ENCODE data around the gene EIF5A.

The EIF5A gene

DNA sequence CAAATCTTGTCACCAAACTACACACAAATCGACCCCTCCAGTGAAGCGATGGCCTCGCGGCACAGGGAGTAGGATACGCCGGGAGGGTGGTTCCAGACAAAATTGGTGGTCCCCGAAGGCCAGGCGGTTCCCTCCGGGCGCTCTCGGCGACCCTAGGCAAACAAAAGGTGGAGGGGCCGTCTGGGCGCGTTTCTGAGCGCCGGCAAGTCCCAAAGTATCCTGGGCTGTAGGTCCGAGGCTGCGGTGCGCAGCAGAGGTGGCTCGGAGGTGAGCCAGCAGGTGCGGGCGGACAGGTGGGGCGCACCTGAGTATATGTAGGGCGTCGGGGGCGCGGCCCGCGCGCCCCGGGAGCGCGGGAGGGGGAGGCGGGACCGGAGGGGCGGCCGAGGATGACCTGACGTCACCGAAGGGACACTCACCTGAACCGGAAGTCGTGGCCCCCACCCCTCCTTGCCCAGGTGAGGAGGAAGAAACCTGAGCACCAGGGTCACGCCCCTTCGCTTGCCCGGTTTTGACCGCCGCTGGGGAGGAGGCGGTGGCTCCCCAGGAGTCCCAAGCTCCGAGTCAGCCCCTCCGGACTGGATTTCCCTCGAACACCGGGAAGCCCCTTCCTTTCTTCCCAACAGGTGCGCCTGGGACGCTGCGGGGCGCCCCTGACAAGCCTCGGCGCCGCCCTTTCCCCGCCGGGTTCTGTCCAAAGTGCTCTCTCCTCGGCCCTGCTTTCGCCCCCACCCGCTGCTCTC, 45.1 kb upstream of the EIF5A start, which contains the start of gene CLDN7:
TSS of gene CLDN7 (minus strand) at position 287 of the 743 bp plus-strand sequence. CDS start 435 bp downstream, outside the sequence.
- H3K4me3 ChIP-seq (ENCODE audit: low read length), result peak within 1 kb of the TSS; percentile 34
- TF ChIP-seq, protein P1, sequence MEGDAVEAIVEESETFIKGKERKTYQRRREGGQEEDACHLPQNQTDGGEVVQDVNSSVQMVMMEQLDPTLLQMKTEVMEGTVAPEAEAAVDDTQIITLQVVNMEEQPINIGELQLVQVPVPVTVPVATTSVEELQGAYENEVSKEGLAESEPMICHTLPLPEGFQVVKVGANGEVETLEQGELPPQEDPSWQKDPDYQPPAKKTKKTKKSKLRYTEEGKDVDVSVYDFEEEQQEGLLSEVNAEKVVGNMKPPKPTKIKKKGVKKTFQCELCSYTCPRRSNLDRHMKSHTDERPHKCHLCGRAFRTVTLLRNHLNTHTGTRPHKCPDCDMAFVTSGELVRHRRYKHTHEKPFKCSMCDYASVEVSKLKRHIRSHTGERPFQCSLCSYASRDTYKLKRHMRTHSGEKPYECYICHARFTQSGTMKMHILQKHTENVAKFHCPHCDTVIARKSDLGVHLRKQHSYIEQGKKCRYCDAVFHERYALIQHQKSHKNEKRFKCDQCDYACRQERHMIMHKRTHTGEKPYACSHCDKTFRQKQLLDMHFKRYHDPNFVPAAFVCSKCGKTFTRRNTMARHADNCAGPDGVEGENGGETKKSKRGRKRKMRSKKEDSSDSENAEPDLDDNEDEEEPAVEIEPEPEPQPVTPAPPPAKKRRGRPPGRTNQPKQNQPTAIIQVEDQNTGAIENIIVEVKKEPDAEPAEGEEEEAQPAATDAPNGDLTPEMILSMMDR (conservative IDR thresholded peaks at IDR 0.05; ENCODE audit: low read depth, low read length), result no peak
- no peak for DNase-seq (ENCODE audit: low read depth)

DNA sequence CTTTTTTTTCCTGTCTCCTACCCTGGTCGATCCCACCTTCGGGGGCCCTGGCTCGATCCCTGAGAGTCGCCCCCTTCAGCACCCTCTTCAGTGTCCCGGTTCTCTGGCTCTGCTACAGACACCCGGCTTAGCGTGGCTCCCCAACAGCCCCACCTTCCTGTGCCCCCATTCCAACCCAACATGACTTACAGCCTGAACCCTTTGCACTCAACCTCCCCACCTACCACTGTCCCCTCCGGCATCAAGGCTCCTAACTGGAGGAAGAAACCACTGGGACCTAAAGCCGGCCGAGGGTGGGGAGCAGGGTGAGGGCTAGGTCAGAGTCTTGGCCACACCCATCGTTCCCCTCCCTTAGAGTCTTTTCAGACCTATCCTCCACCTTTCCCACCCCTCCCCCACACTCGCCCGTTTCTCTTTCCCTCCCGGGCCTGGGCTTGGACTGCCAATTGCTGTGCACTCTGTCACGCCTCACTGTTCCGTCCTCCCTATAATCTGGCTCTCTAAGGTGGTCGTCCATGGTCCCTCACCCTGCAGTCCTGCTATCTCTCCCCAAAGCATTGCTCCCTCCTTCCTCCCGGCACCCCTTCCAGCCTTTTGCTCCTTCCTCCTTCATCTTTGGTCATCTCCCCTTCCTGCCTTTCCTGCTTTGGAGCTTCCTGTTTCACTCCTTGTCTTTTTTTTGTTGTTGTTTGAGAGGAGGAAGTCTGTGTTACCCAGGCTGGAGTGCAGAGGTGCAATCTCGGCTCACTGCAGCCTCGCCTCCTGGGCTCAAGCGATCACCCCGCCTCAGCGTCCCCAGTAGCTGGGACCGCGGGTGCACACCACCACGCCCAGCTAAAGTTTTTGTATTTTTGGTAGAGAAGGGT, 44.3 kb upstream of the EIF5A start:
- H3K4me3 ChIP-seq (ENCODE audit: low read length), result no peak overlapping the region
- DNase-seq (ENCODE audit: low read depth), result no peak
- TF ChIP-seq, protein P1 (conservative IDR thresholded peaks at IDR 0.05; ENCODE audit: low read depth, low read length), result no peak

DNA sequence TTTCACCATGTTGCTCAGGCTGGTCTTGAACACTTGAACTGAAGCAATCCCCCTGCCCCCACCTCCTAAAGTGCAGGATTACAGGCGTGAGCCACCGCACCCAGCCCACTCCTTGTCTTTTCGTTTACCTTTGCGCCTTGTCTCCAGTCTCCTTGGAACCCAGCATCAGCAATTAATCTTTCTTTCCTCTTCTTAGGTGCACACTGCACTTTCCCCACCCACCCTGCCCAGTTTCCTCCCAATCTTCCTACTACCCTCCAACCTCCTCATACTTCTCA, 43.7 kb upstream of the EIF5A start:
- TF ChIP-seq, protein P1 (conservative IDR thresholded peaks at IDR 0.05; ENCODE audit: low read depth, low read length), result no peak
- no peak for DNase-seq (ENCODE audit: low read depth)
- no peak overlapping the region for H3K4me3 ChIP-seq (ENCODE audit: low read length)

- no peak for DNase-seq (ENCODE audit: low read depth)
- H3K4me3 ChIP-seq (ENCODE audit: low read length), result no peak overlapping the region
- TF ChIP-seq, protein P1 (conservative IDR thresholded peaks at IDR 0.05; ENCODE audit: low read depth, low read length), result no peak
Measured at GRCh38 chr17:7266784-7267183, 40.6 kb upstream of the EIF5A start.

GRCh38 chr17:7279448-7279847, 28.0 kb upstream of the EIF5A start:
- TF ChIP-seq, protein P1 (conservative IDR thresholded peaks at IDR 0.05; ENCODE audit: low read depth, low read length), result no peak
- no peak overlapping the region for H3K4me3 ChIP-seq (ENCODE audit: low read length)
- DNase-seq (ENCODE audit: low read depth), result no peak

DNA sequence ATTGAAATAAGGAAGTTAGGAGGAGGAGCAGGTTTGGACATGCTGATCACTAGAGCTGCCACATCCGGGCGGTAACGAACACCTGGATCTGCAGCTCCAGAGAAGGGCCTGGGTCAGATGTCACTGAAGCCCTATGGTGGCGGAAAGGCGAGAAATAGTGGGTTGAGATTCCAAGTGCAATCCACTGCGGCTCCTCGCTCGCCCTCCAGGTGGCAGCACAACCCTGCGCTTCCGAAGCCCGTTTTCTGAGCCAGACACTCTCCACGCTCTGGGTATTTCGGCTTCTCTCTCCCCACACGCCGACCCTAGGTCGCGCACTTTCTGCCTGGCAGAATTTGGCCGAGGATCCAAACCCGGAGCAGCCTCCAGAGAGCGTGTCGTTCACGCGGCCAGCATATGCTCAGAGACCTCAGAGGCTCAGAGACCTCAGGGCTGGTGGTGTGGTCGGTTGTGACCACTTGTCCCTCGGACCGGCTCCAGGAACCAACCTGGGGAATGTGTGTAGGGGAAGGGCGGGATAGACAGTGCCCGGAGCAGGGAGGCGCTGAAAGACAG, 26.8 kb upstream of the EIF5A start:
- H3K4me3 ChIP-seq (ENCODE audit: low read length), result peak overlapping the region; percentile 53

More for the DNA sequence above, 26.8 kb upstream of the EIF5A start:
- DNase-seq (ENCODE audit: low read depth), result no peak
- TF ChIP-seq, protein P1 (conservative IDR thresholded peaks at IDR 0.05; ENCODE audit: low read depth, low read length), result peak; percentile 96
